Measurements from ENCODE around the gene COL27A1.

GRCh38 chr9:114122136-114123027 is 33.0 kb upstream of the COL27A1 start:
- TF ChIP-seq CTCF (IDR thresholded peaks at IDR 0.05) (no peak), POLR2A (IDR thresholded peaks at IDR 0.05) (no peak)

Measured in transverse colon (tissue), 3 donors.